GM10266 (cell line): ENCODE measurements around the gene PPM1H.

Experiments used
- DNase-seq: peaks from one replicate; pipeline ENCODE4 v3.0.0; 2012; ENCODE audit errors: extremely low spot score
- CTCF ChIP-seq: IDR thresholded peaks from 2 replicates; pipeline ENCODE4 v1.5.1; 2012; ENCODE audit warnings: mild to moderate bottlenecking, low read depth; ENCODE audit not compliant: control insufficient read depth, insufficient read depth; ENCODE audit errors: missing control alignments

PPM1H gene

GRCh38 chr12:62643486-62643885 is 291.5 kb downstream of the PPM1H start:
- DNase-seq = no peak
- TF ChIP-seq CTCF = no peak

- no peak for TF ChIP-seq CTCF
- no peak for DNase-seq
Observed at GRCh38 chr12:62642486-62642885, 292.5 kb downstream of the PPM1H start.

- peak; percentile 65 for DNase-seq
- TF ChIP-seq CTCF = no peak
Observed at GRCh38 chr12:62640910-62641448, 294.0 kb downstream of the PPM1H start.

GRCh38 chr12:62637679-62638078 is 297.3 kb downstream of the PPM1H start:
- no peak for DNase-seq
- no peak for TF ChIP-seq CTCF

- DNase-seq = no peak
- no peak for TF ChIP-seq CTCF
Observed at GRCh38 chr12:62635649-62636048, 299.3 kb downstream of the PPM1H start.

- no peak for TF ChIP-seq CTCF
- peak; percentile 38 for DNase-seq
Observed at GRCh38 chr12:62632411-62632918, 302.5 kb downstream of the PPM1H start.

GRCh38 chr12:62631471-62632410 is 303.2 kb downstream of the PPM1H start:
- DNase-seq = peak; percentile 63
- peak; percentile 57 for TF ChIP-seq CTCF
